Naive thymus-derived CD8-positive, alpha-beta T cell (primary cell): ENCODE results near the gene RIMBP3C. TPM values are rescaled to one million over a fixed set of nuclear protein-coding genes. Genes with fewer than 3 reads are reported as not detected.
"Not testable (repeated sequence)": the region's sequence is repeated elsewhere in the genome, so short reads cannot be mapped to it uniquely, and the experiment has no call there.

ENCODE experiments used
- ATAC-seq, 2 donors: fragments of 150-1000 bp; cut with Tn5 transposase in 1 of 2; sonication (Bioruptor Pico), chemical (Tn5 transposase) in 1 of 2; 1 replicate in 1 of 2; 2 replicates in 1 of 2; pipeline ENCODE4 v1.10.0; 2021; ENCODE audit warnings: mild to moderate bottlenecking in 2 of 2, moderate library complexity in 2 of 2
- POLR2A ChIA-PET: fragments of 350-600 bp; sonication (Branson Sonifier 250); formaldehyde crosslinking; loops from one replicate; lab custom pipeline; 2021; ENCODE audit warnings: antibody characterized with exemption; lab: Charles Lee
- DNase-seq, 10 donors: peaks; one replicate each; pipeline versions ENCODE4 v3.0.0 to v3.0.0-alpha.2; 2020 to 2022
- H3K27ac Mint-ChIP-seq, 10 donors: one replicate each; pipeline ENCODE4 v1.8.0; 2020 to 2022; ENCODE audit warnings: mild to moderate bottlenecking in 10 of 10, mixed read lengths in 10 of 10, moderate library complexity in 4 of 10, inconsistent platforms in 1 of 10
- H3K27me3 Mint-ChIP-seq, 5 donors: one replicate each; pipeline ENCODE4 v1.8.0; 2021 to 2022; ENCODE audit warnings: mixed read lengths in 5 of 5
- H3K36me3 Mint-ChIP-seq, 3 donors: one replicate each; pipeline ENCODE4 v1.8.0; 2020 to 2022; ENCODE audit warnings: mixed read lengths in 3 of 3, mild to moderate bottlenecking in 2 of 3, inconsistent platforms in 1 of 3
- H3K4me1 Mint-ChIP-seq, 4 donors: one replicate each; pipeline ENCODE4 v1.8.0; 2021 to 2022; ENCODE audit warnings: mixed read lengths in 4 of 4
- H3K4me3 Mint-ChIP-seq, 10 donors: one replicate each; pipeline ENCODE4 v1.8.0; 2020 to 2022; ENCODE audit warnings: mild to moderate bottlenecking in 10 of 10, mixed read lengths in 10 of 10, moderate library complexity in 6 of 10, inconsistent platforms in 1 of 10
- H3K9me3 Mint-ChIP-seq, 9 donors: one replicate each; pipeline ENCODE4 v1.8.0; 2020 to 2022; ENCODE audit warnings: mixed read lengths in 9 of 9, mild to moderate bottlenecking in 3 of 9, inconsistent platforms in 1 of 9, moderate library complexity in 1 of 9
- polyA plus RNA-seq, 3 donors: library from polyadenylated mRNA; unstranded; fragments of 300-500 nt; fragmentation: Illumina TruSeq; gene quantifications; one replicate each; pipeline ENCODE4 v1.2.3, GENCODE V29; 2021
- total RNA-seq, 8 experiments: library from RNA in 2 of 8; stranded (reverse) in 2 of 8; gene quantifications; one replicate each; pipeline ENCODE4 v1.2.3 and lab custom pipeline; 2021 to 2026

RIMBP3C gene
- total and polyA plus RNA-seq, 5 experiments from 2014 or later = 0.39 to 3.5 (median 1.9) TPM; not detected in 1

GRCh38 chr22:21587803-21588611, 36.7 kb upstream of the RIMBP3C start:
- Mint-ChIP-seq H3K36me3 (peaks cover 0 to 30% (median 3%) of the 10 kb centered on the region in 3 donors), H3K9me3 (no peaks in the 10 kb centered on the region), H3K27ac (peak overlapping the region in 9 of 10 donors; percentile 30 to 93 (median 81)), H3K27me3 (no peaks in the 10 kb centered on the region), H3K4me3 (peak overlapping the region in 9 of 10 donors; percentile 31 to 71 (median 55)), H3K4me1 (peaks cover 38 to 75% (median 63%) of the 10 kb centered on the region in 4 donors)
- POLR2A ChIA-PET = no interaction called here
- DNase-seq (no peak), ATAC-seq (peak; percentile 54 to 72)

- DNase-seq (no peak), ATAC-seq (no peak)
- H3K4me1 Mint-ChIP-seq = peaks cover 29 to 73% (median 57%) of the 10 kb centered on the region in 4 donors
- POLR2A ChIA-PET = no interaction called here
- H3K27me3 Mint-ChIP-seq = no peaks in the 10 kb centered on the region
- H3K9me3 Mint-ChIP-seq = no peaks in the 10 kb centered on the region
- peaks cover 0 to 22% (median 3%) of the 10 kb centered on the region in 3 donors for H3K36me3 Mint-ChIP-seq
- H3K4me3 Mint-ChIP-seq = peak overlapping the region in 3 of 10 donors; percentile 4 to 51 (median 8)
- peak overlapping the region in 5 of 10 donors; percentile 5 to 39 (median 9) for H3K27ac Mint-ChIP-seq
Observed at GRCh38 chr22:21585389-21585788, 34.1 kb upstream of the RIMBP3C start.

GRCh38 chr22:21582801-21583740, 31.8 kb upstream of the RIMBP3C start:
- peak overlapping the region; percentile 27 to 93 (median 72) for H3K27ac Mint-ChIP-seq
- POLR2A ChIA-PET = interaction anchor here (1.6 kb wide), 1 partner anchor 46 kb away, joined by 5 read pairs; no protein-coding TSS in a partner anchor

GRCh38 chr22:21581009-21581713, 29.9 kb upstream of the RIMBP3C start:
- H3K4me1 Mint-ChIP-seq = peaks cover 26 to 79% (median 63%) of the 10 kb centered on the region in 4 donors
- H3K27me3 Mint-ChIP-seq, POLR2A ChIA-PET, H3K9me3 Mint-ChIP-seq, DNase-seq, H3K4me3 Mint-ChIP-seq, ATAC-seq: not testable (repeated sequence)
- peak overlapping the region in 1 of 10 donors; percentile 43 for H3K27ac Mint-ChIP-seq
- H3K36me3 Mint-ChIP-seq = peaks cover 0 to 31% (median 3%) of the 10 kb centered on the region in 3 donors

More at GRCh38 chr22:21582801-21583740, 31.8 kb upstream of the RIMBP3C start:
- H3K36me3 Mint-ChIP-seq = peaks cover 0 to 27% (median 3%) of the 10 kb centered on the region in 3 donors
- no peaks in the 10 kb centered on the region for H3K9me3 Mint-ChIP-seq
- DNase-seq = no peak
- H3K4me1 Mint-ChIP-seq = peaks cover 27 to 78% (median 60%) of the 10 kb centered on the region in 4 donors
- H3K27me3 Mint-ChIP-seq = no peaks in the 10 kb centered on the region
- peak overlapping the region in 6 of 10 donors; percentile 2 to 62 (median 24) for H3K4me3 Mint-ChIP-seq
- no peak for ATAC-seq

- H3K4me3 Mint-ChIP-seq, DNase-seq, H3K9me3 Mint-ChIP-seq, ATAC-seq, H3K27me3 Mint-ChIP-seq, POLR2A ChIA-PET: not testable (repeated sequence)
- Mint-ChIP-seq H3K27ac (peak overlapping the region in 3 of 10 donors; percentile 32 to 43 (median 38)), H3K4me1 (peaks cover 25 to 81% (median 62%) of the 10 kb centered on the region in 4 donors), H3K36me3 (peaks cover 0 to 33% (median 3%) of the 10 kb centered on the region in 3 donors)
Observed at GRCh38 chr22:21580623-21581007, 29.4 kb upstream of the RIMBP3C start.

- H3K27me3 Mint-ChIP-seq = no peaks in the 10 kb centered on the region
- DNase-seq = no peak
- ATAC-seq = no peak
- H3K9me3 Mint-ChIP-seq = no peaks in the 10 kb centered on the region
- peaks cover 20 to 78% (median 59%) of the 10 kb centered on the region in 4 donors for H3K4me1 Mint-ChIP-seq
- peaks cover 0 to 29% (median 3%) of the 10 kb centered on the region in 3 donors for H3K36me3 Mint-ChIP-seq
- H3K4me3 Mint-ChIP-seq = peak overlapping the region in 2 of 10 donors; percentile 14 to 39
- POLR2A ChIA-PET = interaction anchor here (1.0 kb wide), 1 partner anchor 11 kb away, joined by 3 read pairs; no protein-coding TSS in a partner anchor
- H3K27ac Mint-ChIP-seq = peak overlapping the region in 4 of 10 donors; percentile 39 to 65 (median 52)
Observed at GRCh38 chr22:21579474-21579851, 28.2 kb upstream of the RIMBP3C start.

- no peak for DNase-seq
- Mint-ChIP-seq H3K36me3 (peaks cover 0 to 38% (median 0%) of the 10 kb centered on the region in 3 donors), H3K4me3 (peak overlapping the region in 3 of 10 donors; percentile 22 to 55 (median 40)), H3K9me3 (no peaks in the 10 kb centered on the region), H3K27me3 (no peaks in the 10 kb centered on the region), H3K27ac (peak overlapping the region in 4 of 10 donors; percentile 4 to 63 (median 27)), H3K4me1 (peaks cover 30 to 90% (median 77%) of the 10 kb centered on the region in 4 donors)
- POLR2A ChIA-PET = interaction anchor here (0.9 kb wide), 1 partner anchor 68 kb away, joined by 3 read pairs; the partner anchor contains the start of gene SDF2L1
- ATAC-seq = no peak
Observed at GRCh38 chr22:21573750-21574494, 22.7 kb upstream of the RIMBP3C start.

- Mint-ChIP-seq H3K36me3 (peaks cover 0 to 36% (median 0%) of the 10 kb centered on the region in 3 donors), H3K27me3 (no peaks in the 10 kb centered on the region), H3K4me3 (peak overlapping the region in 3 of 10 donors; percentile 19 to 59 (median 23)), H3K27ac (peak overlapping the region in 2 of 10 donors; percentile 4 to 27), H3K9me3 (no peaks in the 10 kb centered on the region), H3K4me1 (peaks cover 29 to 90% (median 77%) of the 10 kb centered on the region in 4 donors)
- POLR2A ChIA-PET = no interaction called here
- no peak for ATAC-seq
- DNase-seq = no peak
Observed at GRCh38 chr22:21573293-21573734, 22.1 kb upstream of the RIMBP3C start.

- ATAC-seq (no peak), DNase-seq (no peak)
- Mint-ChIP-seq H3K27me3 (no peaks in the 10 kb centered on the region), H3K27ac (peak overlapping the region in 2 of 10 donors; percentile 14 to 18), H3K9me3 (no peaks in the 10 kb centered on the region), H3K4me3 (peak overlapping the region in 6 of 10 donors; percentile 1 to 60 (median 4)), H3K4me1 (peaks cover 27 to 77% (median 65%) of the 10 kb centered on the region in 4 donors), H3K36me3 (peaks cover 0 to 22% (median 0%) of the 10 kb centered on the region in 3 donors)
- POLR2A ChIA-PET = interaction anchor here (0.7 kb wide), 1 partner anchor 20 kb away, joined by 4 read pairs; no protein-coding TSS in a partner anchor
Observed at GRCh38 chr22:21571679-21572078, 20.4 kb upstream of the RIMBP3C start.

- DNase-seq = no peak
- H3K27ac Mint-ChIP-seq = peak overlapping the region in 7 of 10 donors; percentile 37 to 92 (median 67)
- peaks cover 0 to 16% (median 0%) of the 10 kb centered on the region in 3 donors for H3K36me3 Mint-ChIP-seq
- no peak for ATAC-seq
- peaks cover 28 to 66% (median 61%) of the 10 kb centered on the region in 4 donors for H3K4me1 Mint-ChIP-seq
- POLR2A ChIA-PET = no interaction called here
- no peaks in the 10 kb centered on the region for H3K9me3 Mint-ChIP-seq
- H3K27me3 Mint-ChIP-seq = no peaks in the 10 kb centered on the region
- peak overlapping the region in 9 of 10 donors; percentile 31 to 90 (median 84) for H3K4me3 Mint-ChIP-seq
Observed at GRCh38 chr22:21570398-21570797, 19.1 kb upstream of the RIMBP3C start.
